ENCODE data around the gene WDPCP.

WDPCP gene

GRCh38 chr2:63555931-63556330 lies 32.3 kb downstream of the WDPCP start:
- no peak overlapping the region for H3K4me3 ChIP-seq (ENCODE audit: low read depth in 1 of 2, low read length in 1 of 2)
- no peaks in the 10 kb centered on the region for H3K4me1 ChIP-seq (ENCODE audit: control insufficient read depth in 1 of 2, insufficient read depth in 1 of 2, low read depth in 1 of 2, low read length in 1 of 2)
- H3K9me3 ChIP-seq, result peaks cover 6% of the 10 kb centered on the region
- TF ChIP-seq CTCF (IDR thresholded peaks at IDR 0.05), result no peak
- H3K27ac ChIP-seq, result no peak overlapping the region
- peaks cover 4% of the 10 kb centered on the region for H3K36me3 ChIP-seq
- no peaks in the 10 kb centered on the region for H3K27me3 ChIP-seq

- Histone ChIP-seq H3K27ac (no peak overlapping the region), H3K36me3 (peaks cover 4% of the 10 kb centered on the region), H3K9me3 (peaks cover 6% of the 10 kb centered on the region), H3K27me3 (no peaks in the 10 kb centered on the region), H3K4me3 (ENCODE audit: low read depth in 1 of 2, low read length in 1 of 2) (no peak overlapping the region), H3K4me1 (ENCODE audit: control insufficient read depth in 1 of 2, insufficient read depth in 1 of 2, low read depth in 1 of 2, low read length in 1 of 2) (no peaks in the 10 kb centered on the region)
- TF ChIP-seq CTCF (IDR thresholded peaks at IDR 0.05), result no peak
Measured at GRCh38 chr2:63555299-63555698, 33.0 kb downstream of the WDPCP start.

- H3K27ac ChIP-seq, result no peak overlapping the region
Measured at GRCh38 chr2:63553049-63553448, 35.2 kb downstream of the WDPCP start.

GRCh38 chr2:63545023-63545422 lies 43.3 kb downstream of the WDPCP start:
- no peaks in the 10 kb centered on the region for H3K4me1 ChIP-seq (ENCODE audit: control insufficient read depth in 1 of 2, insufficient read depth in 1 of 2, low read depth in 1 of 2, low read length in 1 of 2)
- H3K4me3 ChIP-seq (ENCODE audit: low read depth in 1 of 2, low read length in 1 of 2), result no peak overlapping the region
- no peaks in the 10 kb centered on the region for H3K36me3 ChIP-seq
- no peaks in the 10 kb centered on the region for H3K9me3 ChIP-seq
- TF ChIP-seq CTCF (IDR thresholded peaks at IDR 0.05), result no peak
- no peaks in the 10 kb centered on the region for H3K27me3 ChIP-seq
- no peak overlapping the region for H3K27ac ChIP-seq

More at GRCh38 chr2:63553049-63553448, 35.2 kb downstream of the WDPCP start:
- peaks cover 4% of the 10 kb centered on the region for H3K36me3 ChIP-seq
- H3K4me1 ChIP-seq (ENCODE audit: control insufficient read depth in 1 of 2, insufficient read depth in 1 of 2, low read depth in 1 of 2, low read length in 1 of 2), result no peaks in the 10 kb centered on the region
- H3K27me3 ChIP-seq, result no peaks in the 10 kb centered on the region
- TF ChIP-seq CTCF (IDR thresholded peaks at IDR 0.05), result no peak
- H3K9me3 ChIP-seq, result no peaks in the 10 kb centered on the region
- H3K4me3 ChIP-seq (ENCODE audit: low read depth in 1 of 2, low read length in 1 of 2), result no peak overlapping the region

- Histone ChIP-seq H3K27me3 (no peaks in the 10 kb centered on the region), H3K9me3 (no peaks in the 10 kb centered on the region), H3K4me1 (ENCODE audit: control insufficient read depth in 1 of 2, insufficient read depth in 1 of 2, low read depth in 1 of 2, low read length in 1 of 2) (no peaks in the 10 kb centered on the region), H3K27ac (no peak overlapping the region), H3K36me3 (no peaks in the 10 kb centered on the region), H3K4me3 (ENCODE audit: low read depth in 1 of 2, low read length in 1 of 2) (no peak overlapping the region)
- no peak for TF ChIP-seq CTCF (IDR thresholded peaks at IDR 0.05)
Measured at GRCh38 chr2:63544017-63544627, 44.2 kb downstream of the WDPCP start.
